Stomach (tissue), 9 donors: ENCODE data around the gene CRTC2. TPM values are rescaled to one million over a fixed set of nuclear protein-coding genes. Genes with fewer than 3 reads are reported as not detected.

Experiments used
- DNase-seq, 2 donors: peaks; one replicate each; pipeline versions ENCODE4 v3.0.0 to v3.0.0-alpha.2; 2013 to 2019
- H3K27ac ChIP-seq, 5 donors: fragments of 200-600 bp in 4 of 5; sonication (generic) in 4 of 5; one replicate each; pipeline ENCODE4 v1.5.1; 2013 to 2019; ENCODE audit warnings: mild to moderate bottlenecking in 1 of 5, moderate library complexity in 1 of 5
- H3K27me3 ChIP-seq, 3 donors: fragments of 200-600 bp; sonication (generic); one replicate each; pipeline ENCODE4 v1.5.1; 2017 to 2019; ENCODE audit warnings: mixed run types in 1 of 3
- H3K36me3 ChIP-seq, 4 donors: fragments of 200-600 bp; sonication (generic); 1 replicate in 3 of 4; 2 replicates in 1 of 4; pipeline ENCODE4 v1.5.1; 2016 to 2019
- H3K4me1 ChIP-seq, 4 donors: fragments of 200-600 bp; sonication (generic); one replicate each; pipeline ENCODE4 v1.5.1; 2016 to 2019
- H3K4me3 ChIP-seq, 4 donors: fragments of 200-600 bp; sonication (generic) in 3 of 4; one replicate each; pipeline ENCODE4 v1.5.1; 2016 to 2019; ENCODE audit warnings: mild to moderate bottlenecking in 1 of 4
- H3K9me3 ChIP-seq, 4 donors: fragments of 200-600 bp; sonication (generic); one replicate each; pipeline ENCODE4 v1.5.1; 2016 to 2019
- EP300 ChIP-seq: sonication (generic); formaldehyde crosslinking; IDR thresholded peaks from one replicate; pipeline ENCODE4 v1.6.1; 2017; ENCODE audit warnings: antibody characterized with exemption
- POLR2A ChIP-seq, 4 donors: fragments of 450-650 bp; IDR thresholded peaks; one replicate each; pipeline ENCODE4 v1.6.1; 2016; ENCODE audit warnings: antibody characterized with exemption in 4 of 4, control low read depth in 2 of 4, mild to moderate bottlenecking in 1 of 4, moderate library complexity in 1 of 4
- POLR2AphosphoS5 ChIP-seq, 3 donors: sonication (generic); formaldehyde crosslinking; IDR thresholded peaks; one replicate each; pipeline ENCODE4 v1.6.1; 2016; ENCODE audit warnings: antibody characterized with exemption in 3 of 3
- WGBS, 5 donors: extraction: QIAGEN DNeasy Blood & Tissue Kit in 3 of 5; methylation state at CpG; one replicate each; pipeline versions ENCODE4 v1.1.5 to v1.1.7; 2013 to 2018; 5-methylcytosine and 5-hydroxymethylcytosine counted together
- intact Hi-C: fragments of 100-400 bp; cut with DNase I; formaldehyde crosslinking; loops from one replicate; pipeline ENCODE4 v1.15.1; 2023; ENCODE audit warnings: low total_unique reads
- polyA plus RNA-seq, 3 donors: library from polyadenylated mRNA; stranded (reverse); fragments of 200-250 nt; gene quantifications; one replicate each; pipeline ENCODE4 v1.2.3, GENCODE V29; 2013
- total RNA-seq, 5 donors: library from RNA; depleted of rRNA; stranded (reverse); fragments of >200 nt; gene quantifications; one replicate each; pipeline versions ENCODE4 v1.1.0 to v1.2.3, GENCODE V29; 2014 to 2016
- TF ChIP-seq, protein P1 (sequence below), 7 experiments: fragments of 450-650 bp in 4 of 7; fragments of 200-600 bp in 3 of 7; sonication (generic) in 3 of 7; IDR thresholded peaks; one replicate each; pipeline ENCODE4 v1.5.1; 2016 to 2019; ENCODE audit warnings: antibody characterized with exemption in 7 of 7, control low read depth in 2 of 7, mild to moderate bottlenecking in 1 of 7
- donor health status: healthy with polysubstance abuse.
- donor health status: Bipolar disorder and iron deficiency.
- donor health status: healthy.

The CRTC2 gene
- total and polyA plus RNA-seq, 8 donors = 1.4 to 49.6 (median 21.6) TPM

GRCh38 chr1:153953859-153954365 is 4.5 kb downstream of the CRTC2 start:
- Histone ChIP-seq H3K27ac (no peak overlapping the region), H3K27me3 (no peaks in the 10 kb centered on the region), H3K9me3 (no peaks in the 10 kb centered on the region), H3K36me3 (peaks cover 38 to 62% (median 60%) of the 10 kb centered on the region in 4 donors), H3K4me1 (peaks cover 36 to 52% (median 46%) of the 10 kb centered on the region in 4 donors), H3K4me3 (no peak overlapping the region)
- intact Hi-C loops = no loop called here
- WGBS, 5 donors = 62 to 79% (median 65%) methylated on average over 4 of the region's 4 CpGs
- TF ChIP-seq, protein P1, sequence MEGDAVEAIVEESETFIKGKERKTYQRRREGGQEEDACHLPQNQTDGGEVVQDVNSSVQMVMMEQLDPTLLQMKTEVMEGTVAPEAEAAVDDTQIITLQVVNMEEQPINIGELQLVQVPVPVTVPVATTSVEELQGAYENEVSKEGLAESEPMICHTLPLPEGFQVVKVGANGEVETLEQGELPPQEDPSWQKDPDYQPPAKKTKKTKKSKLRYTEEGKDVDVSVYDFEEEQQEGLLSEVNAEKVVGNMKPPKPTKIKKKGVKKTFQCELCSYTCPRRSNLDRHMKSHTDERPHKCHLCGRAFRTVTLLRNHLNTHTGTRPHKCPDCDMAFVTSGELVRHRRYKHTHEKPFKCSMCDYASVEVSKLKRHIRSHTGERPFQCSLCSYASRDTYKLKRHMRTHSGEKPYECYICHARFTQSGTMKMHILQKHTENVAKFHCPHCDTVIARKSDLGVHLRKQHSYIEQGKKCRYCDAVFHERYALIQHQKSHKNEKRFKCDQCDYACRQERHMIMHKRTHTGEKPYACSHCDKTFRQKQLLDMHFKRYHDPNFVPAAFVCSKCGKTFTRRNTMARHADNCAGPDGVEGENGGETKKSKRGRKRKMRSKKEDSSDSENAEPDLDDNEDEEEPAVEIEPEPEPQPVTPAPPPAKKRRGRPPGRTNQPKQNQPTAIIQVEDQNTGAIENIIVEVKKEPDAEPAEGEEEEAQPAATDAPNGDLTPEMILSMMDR (IDR thresholded peaks at IDR 0.05) = no peak
- DNase-seq = no peak

DNA sequence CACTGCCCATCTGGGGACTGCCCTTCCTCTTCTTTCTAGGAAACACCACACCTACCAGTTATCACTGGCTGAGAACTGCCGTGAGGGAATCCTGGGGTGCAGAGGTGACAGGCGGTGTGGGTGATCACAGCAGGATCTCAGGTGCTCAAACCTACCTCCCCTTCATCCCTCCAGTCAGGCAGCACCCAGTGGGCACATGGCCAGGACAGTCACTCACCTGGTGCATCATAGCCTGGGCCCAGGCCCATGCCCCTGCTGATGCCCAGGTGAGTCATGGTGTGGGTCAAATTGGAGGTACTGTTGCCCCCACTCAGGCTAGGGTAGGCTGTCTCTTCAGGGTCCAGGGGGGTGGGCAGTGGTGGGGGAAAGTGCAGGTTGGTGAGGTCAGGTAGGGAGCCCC is 6.6 kb downstream of the CRTC2 start:
- H3K27me3 ChIP-seq = no peaks in the 10 kb centered on the region
- no peak overlapping the region for H3K4me3 ChIP-seq
- WGBS, 5 donors = 76 to 90% (median 85%) methylated on average over 2 of the region's 2 CpGs
- TF ChIP-seq, protein P1 (IDR thresholded peaks at IDR 0.05) = no peak
- H3K36me3 ChIP-seq = peaks cover 51 to 81% (median 80%) of the 10 kb centered on the region in 4 donors
- H3K27ac ChIP-seq = no peak overlapping the region
- intact Hi-C loops = no loop called here
- H3K9me3 ChIP-seq = no peaks in the 10 kb centered on the region
- peaks cover 24 to 44% (median 38%) of the 10 kb centered on the region in 4 donors for H3K4me1 ChIP-seq
- no peak for DNase-seq

DNA sequence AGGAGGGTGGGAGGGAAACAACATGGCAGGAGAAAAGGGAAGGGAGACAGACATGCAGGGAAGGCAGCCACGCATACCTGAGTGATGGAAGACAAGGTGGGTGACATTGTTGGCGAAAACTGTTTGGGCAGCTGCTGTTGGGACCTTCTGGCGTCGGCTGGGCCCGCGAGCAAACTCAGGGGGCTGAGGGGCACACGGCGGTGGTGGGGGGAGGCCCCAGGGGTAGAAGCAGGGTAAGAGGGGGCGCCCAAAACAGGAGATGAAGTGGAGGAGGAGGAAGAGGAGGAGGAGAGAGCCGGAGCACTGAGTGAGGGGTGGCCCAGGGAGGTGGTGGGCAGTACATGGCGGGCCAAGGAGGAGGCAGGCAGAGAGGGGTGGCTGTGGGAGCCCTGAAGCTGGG is 7.2 kb downstream of the CRTC2 start:
- no peak overlapping the region for H3K4me3 ChIP-seq

GRCh38 chr1:153946622-153947241 is 11.7 kb downstream of the CRTC2 start, which contains the start of gene DENND4B:
Gene DENND4B (minus strand): TSS chr1:153946718. CDS start chr1:153944374, 2,344 bp downstream.
- Histone ChIP-seq H3K27ac (peak within 1 kb of the TSS; percentile 91 to 100 (median 98)), H3K36me3 (peaks cover 27 to 71% (median 69%) of the 10 kb centered on the region in 4 donors), H3K27me3 (no peaks in the 10 kb centered on the region), H3K4me3 (peak within 1 kb of the TSS; percentile 84 to 99 (median 94)), H3K4me1 (peaks cover 9 to 38% (median 27%) of the 10 kb centered on the region in 4 donors), H3K9me3 (no peaks in the 10 kb centered on the region)
- TF ChIP-seq, protein P1 (IDR thresholded peaks at IDR 0.05) = peak in 6 of 7 experiments; percentile 35 to 99 (median 95)
- no peak for TF ChIP-seq POLR2A (IDR thresholded peaks at IDR 0.05)
- peak in 2 of 3 donors; percentile 37 to 79 for TF ChIP-seq POLR2AphosphoS5 (IDR thresholded peaks at IDR 0.05)
- no peak for TF ChIP-seq EP300
- intact Hi-C loops = loop anchor here (10.0 kb wide), 1 partner anchor 152 kb away; no protein-coding TSS in a partner anchor
- 9 to 16% (median 14%) methylated on average over 17 to 28 of the region's 28 CpGs for WGBS, 5 donors
- peak; percentile 84 to 95 for DNase-seq

More for the DNA sequence above, 7.2 kb downstream of the CRTC2 start:
- H3K9me3 ChIP-seq = no peaks in the 10 kb centered on the region
- H3K4me1 ChIP-seq = peaks cover 18 to 41% (median 35%) of the 10 kb centered on the region in 4 donors
- intact Hi-C loops = no loop called here
- no peak overlapping the region for H3K27ac ChIP-seq
- DNase-seq = no peak
- 92 to 96% (median 93%) methylated on average over 11 of the region's 11 CpGs for WGBS, 5 donors
- H3K27me3 ChIP-seq = no peaks in the 10 kb centered on the region
- TF ChIP-seq EP300 = no peak
- H3K36me3 ChIP-seq = peaks cover 51 to 81% (median 80%) of the 10 kb centered on the region in 4 donors
